ENCODE data around the gene FOLR3.
"Not testable (repeated sequence)": the region's sequence is repeated elsewhere in the genome, so short reads cannot be mapped to it uniquely, and the experiment has no call there.

Gene FOLR3

GRCh38 chr11:72162891-72163492 is 27.5 kb downstream of the FOLR3 start:
- DNase-seq (ENCODE audit: low read depth in 1 of 2, low spot score in 1 of 2): no peak

DNA sequence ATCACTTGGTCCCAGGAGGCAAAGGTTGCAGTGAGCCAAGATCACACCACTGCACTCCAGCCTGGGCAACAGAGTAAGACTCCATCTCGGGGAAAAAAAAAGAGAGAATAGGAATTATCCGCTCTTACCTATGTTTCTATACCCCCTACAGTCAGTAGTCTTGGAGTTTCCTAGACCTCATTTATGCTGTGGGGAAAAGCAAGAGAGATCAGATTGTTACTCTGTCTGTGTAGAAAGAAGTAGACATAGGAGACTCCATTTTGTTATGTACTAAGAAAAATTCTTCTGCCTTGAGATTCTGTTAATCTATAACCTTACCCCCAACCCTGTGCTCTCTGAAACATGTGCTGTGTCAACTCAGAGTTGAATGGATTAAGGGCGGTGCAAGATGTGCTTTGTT is 28.7 kb downstream of the FOLR3 start:
- DNase-seq (ENCODE audit: low read depth in 1 of 2, low spot score in 1 of 2): not testable (repeated sequence)

GRCh38 chr11:72169046-72169555 is 33.6 kb downstream of the FOLR3 start:
- not testable (repeated sequence) for DNase-seq (ENCODE audit: low read depth in 1 of 2, low spot score in 1 of 2)

DNA sequence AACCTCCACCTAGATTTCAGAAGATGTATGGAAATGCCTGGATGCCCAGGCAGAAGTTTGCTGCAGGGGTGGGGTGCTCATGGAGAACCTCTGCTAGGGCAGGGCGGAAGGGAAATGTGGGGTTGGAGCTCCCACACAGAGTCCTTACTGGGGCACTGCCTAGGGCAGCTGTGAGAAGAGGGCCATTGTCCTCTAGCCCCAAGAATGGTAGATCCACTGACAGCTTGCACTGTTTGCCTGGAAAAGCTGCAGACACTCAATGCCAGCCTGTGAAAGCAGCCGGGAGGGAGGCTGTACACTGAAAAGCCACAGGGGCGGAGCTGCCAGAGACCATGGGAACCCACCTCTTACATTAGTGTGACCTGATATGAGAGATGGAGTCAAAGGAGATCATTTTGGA is 34.2 kb downstream of the FOLR3 start:
- DNase-seq (ENCODE audit: low read depth in 1 of 2, low spot score in 1 of 2): not testable (repeated sequence)

- DNase-seq (ENCODE audit: low read depth in 1 of 2, low spot score in 1 of 2): not testable (repeated sequence)
Observed at GRCh38 chr11:72172043-72172442, 36.5 kb downstream of the FOLR3 start.

DNA sequence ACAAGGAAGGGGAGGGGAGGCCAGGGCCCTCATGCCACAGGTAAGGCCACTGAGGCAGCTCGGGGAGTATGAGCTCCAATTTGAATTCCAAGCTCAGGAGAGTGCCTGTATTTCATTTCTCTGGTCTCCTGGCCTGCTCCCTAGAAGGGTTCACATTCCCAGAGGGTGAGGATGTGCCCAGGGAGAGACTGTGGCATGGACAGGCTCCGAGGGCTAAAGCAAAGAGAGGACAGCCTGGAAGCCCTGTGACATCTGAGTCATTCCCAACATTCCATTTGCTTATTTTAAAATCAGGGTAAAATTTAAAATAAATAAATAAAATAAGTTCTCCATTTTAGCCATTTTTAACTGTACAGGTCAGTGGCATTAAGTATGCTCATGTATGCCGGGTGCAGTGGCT is 37.8 kb downstream of the FOLR3 start:
- no peak for DNase-seq (ENCODE audit: low read depth in 1 of 2, low spot score in 1 of 2)

DNA sequence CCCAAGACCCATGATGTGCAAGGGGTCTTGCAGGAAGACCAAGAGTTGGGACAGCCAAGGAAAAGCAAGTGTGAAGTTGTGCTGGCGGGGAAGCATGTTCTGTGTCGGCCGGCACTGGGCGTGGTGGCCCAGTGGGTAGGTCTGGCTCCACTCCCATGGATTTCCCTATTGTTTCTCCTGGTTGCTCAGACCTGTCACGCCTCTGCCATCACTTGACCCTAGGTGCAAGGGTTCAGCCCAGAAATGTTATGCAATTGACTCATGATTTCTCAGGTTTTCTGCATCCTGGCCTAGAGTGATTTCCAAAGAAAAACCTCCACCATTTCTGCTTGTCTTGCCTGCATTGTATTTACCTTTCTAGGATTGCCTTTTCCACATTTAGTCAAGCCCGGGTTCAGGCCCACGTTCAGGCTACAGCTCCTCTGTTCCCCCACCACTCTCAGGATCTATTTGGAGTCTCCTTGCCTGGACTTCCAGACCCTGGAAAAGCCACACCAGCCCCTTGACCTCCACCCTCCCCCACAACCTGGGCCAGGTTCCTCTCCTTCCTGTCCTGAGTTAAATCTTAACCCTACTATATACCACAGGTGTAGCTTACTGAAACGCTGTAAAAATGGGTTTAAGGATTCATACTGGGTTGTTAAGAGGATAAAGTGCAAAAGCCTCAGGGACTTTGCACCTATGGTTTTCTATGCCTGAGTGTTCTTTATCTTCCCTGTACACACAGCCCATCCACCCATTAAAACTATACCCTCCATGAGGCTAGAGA is 39.0 kb downstream of the FOLR3 start:
- DNase-seq (ENCODE audit: low read depth in 1 of 2, low spot score in 1 of 2): no peak

- DNase-seq (ENCODE audit: low read depth in 1 of 2, low spot score in 1 of 2): no peak
Observed at GRCh38 chr11:72177656-72178055, 42.1 kb downstream of the FOLR3 start.

- DNase-seq (ENCODE audit: low read depth in 1 of 2, low spot score in 1 of 2): no peak
Observed at GRCh38 chr11:72179049-72179803, 43.7 kb downstream of the FOLR3 start.

DNA sequence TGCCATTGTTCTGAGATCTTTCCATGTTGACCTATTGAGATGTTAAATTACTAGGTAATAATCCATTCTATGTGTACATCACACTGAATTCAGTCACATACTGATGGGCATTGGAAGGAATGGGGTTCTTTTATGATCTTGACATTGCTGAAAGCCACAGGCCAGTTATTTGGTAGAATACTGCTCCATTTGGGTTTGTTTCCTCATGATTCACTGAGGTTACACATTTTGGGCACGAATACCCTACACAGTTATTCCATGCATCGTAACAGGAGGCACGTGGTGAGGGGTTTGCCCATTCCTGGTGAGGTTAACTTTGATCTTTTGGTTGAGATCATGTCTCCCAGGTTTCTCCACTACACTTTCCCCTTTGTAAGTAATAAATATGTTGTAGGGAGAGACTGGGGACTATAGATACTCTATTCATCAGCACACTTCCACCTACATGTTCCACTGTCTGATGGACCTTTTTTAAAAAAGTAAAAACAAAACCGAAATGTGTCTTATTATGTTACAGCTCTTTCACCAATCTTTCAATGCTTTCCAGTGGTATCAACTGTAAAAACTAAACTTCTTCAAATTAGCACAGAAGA is 44.4 kb downstream of the FOLR3 start:
- DNase-seq (ENCODE audit: low read depth in 1 of 2, low spot score in 1 of 2): no peak

DNA sequence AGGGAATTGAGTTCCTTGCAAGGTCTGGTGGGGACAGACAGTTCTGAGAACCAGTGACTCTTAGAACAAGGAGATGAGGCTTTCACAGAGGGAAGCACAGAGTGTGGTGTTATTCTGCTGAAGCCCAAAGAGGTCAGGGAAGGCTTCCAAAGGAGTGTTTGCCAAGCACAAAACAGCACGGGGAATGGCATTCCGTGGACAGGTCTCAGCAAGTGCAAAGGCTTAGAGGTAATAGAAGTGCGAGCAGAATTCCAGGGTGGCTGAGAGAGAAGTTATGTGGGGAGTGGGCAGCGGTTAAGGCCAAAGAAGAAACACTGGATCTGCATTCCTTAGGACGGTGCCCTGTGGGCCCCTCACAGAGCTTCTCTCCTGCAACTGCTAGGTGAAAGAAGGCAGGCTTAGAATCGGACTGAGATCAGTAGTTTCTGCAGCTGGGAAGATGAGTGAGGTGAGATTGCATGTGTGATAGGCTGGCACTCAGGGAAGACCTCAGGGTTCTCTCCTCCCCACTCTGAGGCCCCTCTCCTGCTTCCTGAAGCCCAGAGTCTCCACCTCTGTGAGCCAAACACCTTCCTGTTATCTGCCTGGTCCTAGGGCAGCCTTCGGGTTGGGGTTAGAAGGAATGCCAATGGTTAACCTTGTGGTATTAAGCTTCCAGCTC is 45.5 kb downstream of the FOLR3 start:
- not testable (repeated sequence) for DNase-seq (ENCODE audit: low read depth in 1 of 2, low spot score in 1 of 2)

DNA sequence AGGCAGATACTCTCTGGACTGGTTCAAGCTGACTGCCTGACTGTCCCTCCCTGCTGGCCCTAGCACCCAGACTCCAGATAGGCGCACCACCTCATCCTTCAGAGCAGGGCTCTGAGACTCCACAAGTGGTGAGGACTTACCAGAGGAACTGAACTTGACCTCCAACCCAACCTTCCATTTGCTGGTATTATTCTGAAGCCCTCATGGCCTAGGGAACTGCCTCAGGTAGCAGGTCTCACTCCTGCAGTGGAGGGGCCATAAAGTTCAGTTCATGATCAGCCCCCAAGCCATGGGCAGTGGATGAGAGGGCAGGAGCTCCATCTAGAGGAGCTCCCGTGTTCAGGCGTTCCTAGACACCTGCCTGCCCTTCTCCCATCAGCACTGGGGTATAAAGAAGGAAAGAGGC is 46.0 kb downstream of the FOLR3 start:
- not testable (repeated sequence) for DNase-seq (ENCODE audit: low read depth in 1 of 2, low spot score in 1 of 2)

DNA sequence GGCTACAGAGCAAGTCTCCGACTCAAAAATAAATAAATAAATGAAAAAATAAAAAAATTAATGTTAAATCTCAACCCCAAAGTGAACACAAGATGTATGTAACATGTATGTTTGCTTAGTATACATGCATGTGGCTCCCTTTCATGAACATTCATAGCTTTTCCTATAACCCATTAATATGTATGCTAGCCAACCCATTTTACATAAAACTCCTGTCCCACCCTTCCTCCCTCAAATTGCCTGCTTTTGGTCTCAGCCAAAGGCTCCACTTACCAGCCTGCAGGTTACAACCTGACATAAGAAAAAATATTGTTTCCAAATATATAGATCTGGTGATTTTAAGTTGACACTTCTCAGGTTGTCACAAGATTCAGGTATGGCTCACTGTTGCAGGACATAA is 52.7 kb downstream of the FOLR3 start:
- no peak for DNase-seq (ENCODE audit: low read depth in 1 of 2, low spot score in 1 of 2)

Measured in activated T-helper 1 cell treated with anti-CD3 and anti-CD28 coated beads, Interleukin-2, amount 50 U/mL, for 16 hours (primary cell).